H1 (cell line): ENCODE results near the gene FOXO4. TPM values are rescaled to one million over a fixed set of nuclear protein-coding genes. Genes with fewer than 3 reads are reported as not detected.

Experiments
- CTCF ChIA-PET: fragments of 300-600 bp; sonication (Branson Sonifier 250); formaldehyde crosslinking; loops from one replicate; lab custom pipeline; 2021; ENCODE audit not compliant: partially characterized antibody; lab: Charles Lee
- POLR2A ChIA-PET: fragments of 300-600 bp; sonication (Branson Sonifier 250); formaldehyde crosslinking; loops from one replicate; lab custom pipeline; 2021; ENCODE audit warnings: inconsistent platforms; ENCODE audit not compliant: partially characterized antibody; lab: Charles Lee
- DNase-seq, 2 experiments: peaks; one replicate each; pipeline versions ENCODE4 v3.0.0 to v3.0.0-alpha.2; 2010 to 2022; ENCODE audit warnings: low spot score in 2 of 2, low read depth in 1 of 2, mixed read lengths in 1 of 2
- FAIRE-seq: peaks from 2 replicates; lab custom pipeline; 2011; peaks lifted over from hg19 to GRCh38; lab: Jason Lieb, UNC
- H2AFZ ChIP-seq: 2 replicates; pipeline ENCODE4 v1.8.1; 2012; ENCODE audit warnings: low read length, inconsistent platforms
- H2AK5ac ChIP-seq: 2 replicates; pipeline ENCODE4 v1.6.1; 2013; ENCODE audit warnings: low read depth, low read length
- H2BK120ac ChIP-seq: replicated peaks from 2 replicates; pipeline ENCODE3; 2013; ENCODE audit warnings: low read depth, low read length, inconsistent platforms
- H2BK12ac ChIP-seq: 2 replicates; pipeline ENCODE4 v1.6.1; 2013; ENCODE audit warnings: low read depth, low read length
- H2BK15ac ChIP-seq: 2 replicates; pipeline ENCODE4 v1.6.1; 2013; ENCODE audit warnings: low read length
- H2BK20ac ChIP-seq: 2 replicates; pipeline ENCODE4 v1.6.1; 2013; ENCODE audit warnings: low read length
- H2BK5ac ChIP-seq: 2 replicates; pipeline ENCODE4 v1.6.1; 2013; ENCODE audit warnings: low read depth, low read length
- H3K14ac ChIP-seq: 2 replicates; pipeline ENCODE4 v1.6.1; 2013; ENCODE audit warnings: inconsistent platforms; ENCODE audit not compliant: insufficient read length
- H3K18ac ChIP-seq: 2 replicates; pipeline ENCODE4 v1.6.1; 2013; ENCODE audit warnings: low read length; ENCODE audit errors: extremely low read depth
- H3K23ac ChIP-seq: 2 replicates; pipeline ENCODE4 v1.6.1; 2013; ENCODE audit warnings: inconsistent platforms; ENCODE audit not compliant: insufficient read length
- H3K23me2 ChIP-seq: 2 replicates; pipeline ENCODE4 v1.6.1; 2013; ENCODE audit warnings: low read depth, low read length
- H3K27ac ChIP-seq: 2 replicates; pipeline ENCODE4 v1.6.1; 2011; ENCODE audit warnings: low read depth, low read length, inconsistent platforms
- H3K27me3 ChIP-seq, 4 experiments: replicated peaks in 1 of 4; 1 replicate in 1 of 4; 2 replicates in 3 of 4; pipeline versions ENCODE4 v1.6.1 to v1.8.1; 2011 to 2013; ENCODE audit warnings: low read length in 3 of 4, mild to moderate bottlenecking in 3 of 4, inconsistent platforms in 2 of 4, mixed read lengths in 2 of 4, moderate library complexity in 1 of 4; ENCODE audit not compliant: control insufficient read depth in 3 of 4, insufficient read depth in 3 of 4; ENCODE audit errors: extremely low read depth in 1 of 4
- H3K36me3 ChIP-seq, 4 experiments: 2 replicates each; pipeline versions ENCODE4 v1.6.1 to v1.8.1; 2011 to 2013; ENCODE audit warnings: mild to moderate bottlenecking in 4 of 4, low read length in 3 of 4, moderate library complexity in 2 of 4, control low read depth in 1 of 4, inconsistent platforms in 1 of 4; ENCODE audit not compliant: insufficient read depth in 4 of 4, control insufficient read depth in 2 of 4
- H3K4ac ChIP-seq: replicated peaks from 2 replicates; pipeline ENCODE3; 2013; ENCODE audit warnings: low read length, low read depth, mixed read lengths, inconsistent platforms; ENCODE audit not compliant: insufficient read length
- H3K4me1 ChIP-seq, 4 experiments: replicated peaks in 1 of 4; 1 replicate in 1 of 4; 2 replicates in 3 of 4; pipeline versions ENCODE4 v1.6.1 to v1.8.1; 2011 to 2013; ENCODE audit warnings: low read length in 3 of 4, inconsistent platforms in 2 of 4, mixed read lengths in 1 of 4; ENCODE audit not compliant: insufficient read depth in 4 of 4, control insufficient read depth in 3 of 4
- H3K4me2 ChIP-seq, 2 experiments: 2 replicates each; pipeline versions ENCODE4 v1.6.1 to v1.8.1; 2011 to 2013; ENCODE audit warnings: low read depth in 2 of 2, low read length in 2 of 2, control low read depth in 1 of 2, inconsistent platforms in 1 of 2, mild to moderate bottlenecking in 1 of 2; ENCODE audit not compliant: insufficient read depth in 1 of 2
- H3K4me3 ChIP-seq, 4 experiments: fragments of 200-600, 300-600 bp in 1 of 4; sonication (generic), shearing (Covaris generic), sonication (Bioruptor Twin) in 1 of 4; 2 replicates each; pipeline versions ENCODE4 v1.5.1 to v1.8.1; 2011 to 2016; ENCODE audit warnings: low read length in 4 of 4, low read depth in 3 of 4, control low read depth in 2 of 4, inconsistent platforms in 2 of 4, mild to moderate bottlenecking in 2 of 4, mixed read lengths in 1 of 4, moderate library complexity in 1 of 4; ENCODE audit not compliant: insufficient read depth in 2 of 4; ENCODE audit errors: extremely low read depth in 1 of 4
- H3K56ac ChIP-seq: replicated peaks from 2 replicates; pipeline ENCODE3; 2013; ENCODE audit warnings: low read depth, mild to moderate bottlenecking, mixed read lengths, low read length, inconsistent platforms; ENCODE audit not compliant: insufficient read length
- H3K79me1 ChIP-seq: 2 replicates; pipeline ENCODE4 v1.6.1; 2013; ENCODE audit warnings: low read depth, low read length, control low read depth
- H3K79me2 ChIP-seq, 2 experiments: 2 replicates each; pipeline versions ENCODE4 v1.6.1 to v1.8.1; 2012 to 2013; ENCODE audit warnings: low read length in 2 of 2, mild to moderate bottlenecking in 2 of 2, inconsistent platforms in 1 of 2; ENCODE audit not compliant: insufficient read depth in 2 of 2, control insufficient read depth in 1 of 2
- H3K9ac ChIP-seq, 4 experiments: replicated peaks in 1 of 4; 1 replicate in 1 of 4; 2 replicates in 3 of 4; pipeline versions ENCODE4 v1.6.1 to v1.8.1; 2011 to 2013; ENCODE audit warnings: low read depth in 3 of 4, low read length in 3 of 4, control low read depth in 2 of 4, mild to moderate bottlenecking in 2 of 4, moderate library complexity in 2 of 4, inconsistent platforms in 1 of 4; ENCODE audit errors: extremely low read depth in 1 of 4
- H3K9me3 ChIP-seq, 2 experiments: 2 replicates each; pipeline versions ENCODE4 v1.6.1 to v1.8.1; 2012 to 2013; ENCODE audit warnings: mild to moderate bottlenecking in 2 of 2, moderate library complexity in 2 of 2, control low read depth in 1 of 2, inconsistent platforms in 1 of 2, low read depth in 1 of 2, low read length in 1 of 2, mixed read lengths in 1 of 2; ENCODE audit not compliant: insufficient read depth in 2 of 2
- H4K20me1 ChIP-seq, 2 experiments: replicated peaks in 1 of 2; 2 replicates each; pipeline versions ENCODE3 to v1.8.1; 2011 to 2013; ENCODE audit warnings: inconsistent platforms in 2 of 2, low read length in 2 of 2, mild to moderate bottlenecking in 1 of 2; ENCODE audit not compliant: insufficient read depth in 2 of 2, control insufficient read depth in 1 of 2
- H4K5ac ChIP-seq: 2 replicates; pipeline ENCODE4 v1.6.1; 2013; ENCODE audit warnings: low read length, low read depth, mixed read lengths, inconsistent platforms; ENCODE audit not compliant: insufficient read length
- H4K8ac ChIP-seq: 2 replicates; pipeline ENCODE4 v1.8.0; 2013; ENCODE audit warnings: mild to moderate bottlenecking, moderate library complexity, low read length, inconsistent platforms; ENCODE audit not compliant: insufficient read depth; ENCODE audit errors: extremely low read depth
- H4K91ac ChIP-seq: replicated peaks from 2 replicates; pipeline ENCODE3; 2013; ENCODE audit warnings: low read length, mixed read lengths, inconsistent platforms; ENCODE audit not compliant: insufficient read length
- CBX5 ChIP-seq: fragments of 300-800, 300-1000 bp; sonication (generic); IDR thresholded peaks from 2 replicates; pipeline ENCODE4 v1.7.1; 2016; ENCODE audit warnings: antibody characterized with exemption, low read length, low read depth
- CBX8 ChIP-seq: fragments of 300-800, 300-1000 bp; sonication (generic); IDR thresholded peaks from 2 replicates; pipeline ENCODE4 v1.7.1; 2016; ENCODE audit warnings: low read depth, low read length, borderline replicate concordance
- CHD1 ChIP-seq: IDR thresholded peaks from 2 replicates; pipeline ENCODE4 v1.6.1; 2012; ENCODE audit warnings: low read depth, low read length, improper control_type of control experiment
- EP300 ChIP-seq, 2 experiments: IDR thresholded peaks; 1 replicate in 1 of 2; 2 replicates in 1 of 2; pipeline ENCODE4 v1.6.1; 2011 to 2012; ENCODE audit warnings: low read depth in 2 of 2, low read length in 2 of 2, mild to moderate bottlenecking in 2 of 2, borderline replicate concordance in 1 of 2, inconsistent platforms in 1 of 2, moderate library complexity in 1 of 2
- EZH2 ChIP-seq: fragments of 200-600 bp; sonication (generic); IDR thresholded peaks from 2 replicates; pipeline ENCODE4 v1.7.1; 2012; ENCODE audit warnings: low read depth, mild to moderate bottlenecking, moderate library complexity, low read length, inconsistent platforms; ENCODE audit not compliant: severe bottlenecking
- FOSL1 ChIP-seq: IDR thresholded peaks from 2 replicates; pipeline ENCODE4 v1.6.1; 2011; ENCODE audit warnings: mild to moderate bottlenecking, low read depth, low read length, moderate library complexity; ENCODE audit not compliant: insufficient read depth
- POLR2AphosphoS5 ChIP-seq: IDR thresholded peaks from 2 replicates; pipeline ENCODE4 v1.6.1; 2011; ENCODE audit warnings: low read depth, low read length
- SP2 ChIP-seq: IDR thresholded peaks from 2 replicates; pipeline ENCODE4 v1.6.1; 2012; ENCODE audit warnings: mild to moderate bottlenecking, low read length, inconsistent platforms
- WGBS, 2 experiments: shearing (Covaris generic) in 1 of 2; methylation state at CpG; one replicate each; pipeline versions ENCODE4 v1.1.6 to v1.1.7; 2013 to 2015; ENCODE audit warnings: low lambda C conversion rate in 2 of 2, mixed read lengths in 2 of 2, inconsistent platforms in 1 of 2, low coverage in 1 of 2, missing lambda C conversion rate in 1 of 2; ENCODE audit not compliant: insufficient replicate concordance in 2 of 2, insufficient coverage in 1 of 2, insufficient read length in 1 of 2; ENCODE audit errors: extremely low coverage in 1 of 2, missing lambda C conversion rate in 1 of 2; 5-methylcytosine and 5-hydroxymethylcytosine counted together
- polyA plus RNA-seq, 7 experiments: library from polyadenylated mRNA; depleted of rRNA in 3 of 7; stranded (reverse) in 5 of 7; unstranded in 2 of 7; fragments of >200 nt in 5 of 7; fragments of 200-250 nt in 2 of 7; gene quantifications; 1 replicate in 5 of 7; 2 replicates in 1 of 7; 4 replicates in 1 of 7; pipeline versions ENCODE4 v1.2.1 to v1.2.3, GENCODE V29; 2011 to 2013; ENCODE audit warnings: missing spikeins in 2 of 7, mixed read lengths in 2 of 7
- total RNA-seq: library from RNA; stranded (reverse); fragmentation: NEBNext Ultra II Directional; extraction: Animal tissue kit (Norgen Biotek cat#: 25700); gene quantifications from 2 replicates; pipeline ENCODE4 v1.2.1, GENCODE V29; 2021

Gene FOXO4
- total and polyA plus RNA-seq, 2 of the 8 experiments (the other 6 are each of a cell fraction or from before 2014, with no cell fraction given), result 12.3 to 57.4 TPM

- H3K4me3 ChIP-seq, result no peak within 1 kb of the TSS
- no peak within 1 kb of the TSS for H3K9ac ChIP-seq
- DNase-seq (no peak), FAIRE-seq (no peak)
- H3K36me3 ChIP-seq, result no peaks in the 10 kb centered on the region
- H2AFZ ChIP-seq, result no peak within 1 kb of the TSS
- WGBS, 2 experiments, result 95% methylated on average over 8 of the region's 8 CpGs; no CpG with 5 or more reads in 1 of the 2 experiments
- no peaks in the 10 kb centered on the region for H3K9me3 ChIP-seq
- no peaks in the 10 kb centered on the region for H3K23me2 ChIP-seq
- no peak within 1 kb of the TSS for H4K91ac ChIP-seq
- no peak within 1 kb of the TSS for H4K8ac ChIP-seq
- H3K14ac ChIP-seq, result no peak within 1 kb of the TSS
- H3K79me2 ChIP-seq, result no peaks in the 10 kb centered on the region
- H3K79me1 ChIP-seq, result no peaks in the 10 kb centered on the region
- no peak within 1 kb of the TSS for H2BK120ac ChIP-seq
- no peak within 1 kb of the TSS for H2BK12ac ChIP-seq
- no peak within 1 kb of the TSS for H3K18ac ChIP-seq
- H3K4me1 ChIP-seq, result 0 out of 7 replicates have a peak, but pooled peaks cover 0 to 5% (median 0%) of the 10 kb centered on the region in 4 experiments
- H2BK5ac ChIP-seq, result no peak within 1 kb of the TSS
- H4K5ac ChIP-seq, result no peak within 1 kb of the TSS
- no peak within 1 kb of the TSS for H3K56ac ChIP-seq
- CTCF ChIA-PET, result no interaction called here
- H2BK20ac ChIP-seq, result no peak within 1 kb of the TSS
- POLR2A ChIA-PET, result interaction anchor here (0.7 to 1.3 kb wide), 4 partner anchors 8 to 71 kb away, joined by 3 to 5 read pairs (median 4); no protein-coding TSS in a partner anchor
- no peak within 1 kb of the TSS for H3K4me2 ChIP-seq
- no peak within 1 kb of the TSS for H3K23ac ChIP-seq
- H4K20me1 ChIP-seq, result no peaks in the 10 kb centered on the region
- no peak within 1 kb of the TSS for H2BK15ac ChIP-seq
- H3K27me3 ChIP-seq, result peaks cover 0 to 2% (median 0%) of the 10 kb centered on the region in 4 experiments; a peak in 2 of 7 replicates
- H2AK5ac ChIP-seq, result no peak within 1 kb of the TSS
- no peak within 1 kb of the TSS for H3K4ac ChIP-seq
- H3K27ac ChIP-seq, result no peak within 1 kb of the TSS
- TF ChIP-seq CBX8 (no peak), EZH2 (no peak), CHD1 (no peak), POLR2AphosphoS5 (no peak), EP300 (IDR thresholded peaks at IDR 0.05; ENCODE audit: borderline replicate concordance in 1 of 2, low read depth in 2 of 2, low read length in 2 of 2) (no peak), CBX5 (no peak), SP2 (no peak), FOSL1 (no peak)
These were observed 15.6 kb downstream of the FOXO4 start, which contains the start of gene IL2RG for GRCh38 chrX:71111141-71111843. Gene IL2RG (minus strand): TSS chrX:71111577. CDS start chrX:71111539, 38 bp downstream.
